ENCODE data around the gene ADPRHL1.
"Not testable (repeated sequence)": the region's sequence is repeated elsewhere in the genome, so short reads cannot be mapped to it uniquely, and the experiment has no call there.

DNA sequence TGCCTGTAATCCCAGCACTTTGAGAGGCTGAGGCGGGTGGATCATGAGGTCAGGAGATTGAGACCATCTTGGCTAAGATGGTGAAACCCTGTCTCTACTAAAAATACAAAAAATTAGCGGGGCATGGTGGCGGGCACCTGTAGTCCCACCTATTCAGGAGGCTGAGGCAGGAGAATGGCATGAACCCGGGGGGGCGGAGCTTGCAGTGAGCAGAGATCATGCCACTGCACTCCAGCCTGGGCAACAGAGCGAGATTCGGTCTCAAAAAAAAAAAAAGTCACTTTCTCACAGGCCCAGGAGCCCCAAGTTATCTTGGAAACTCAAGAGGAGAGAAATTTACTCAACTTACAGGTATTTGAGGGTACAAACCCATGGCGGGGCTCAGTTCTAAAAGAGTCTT is 63.7 kb downstream of the ADPRHL1 start:
- TF ChIP-seq, protein P1, sequence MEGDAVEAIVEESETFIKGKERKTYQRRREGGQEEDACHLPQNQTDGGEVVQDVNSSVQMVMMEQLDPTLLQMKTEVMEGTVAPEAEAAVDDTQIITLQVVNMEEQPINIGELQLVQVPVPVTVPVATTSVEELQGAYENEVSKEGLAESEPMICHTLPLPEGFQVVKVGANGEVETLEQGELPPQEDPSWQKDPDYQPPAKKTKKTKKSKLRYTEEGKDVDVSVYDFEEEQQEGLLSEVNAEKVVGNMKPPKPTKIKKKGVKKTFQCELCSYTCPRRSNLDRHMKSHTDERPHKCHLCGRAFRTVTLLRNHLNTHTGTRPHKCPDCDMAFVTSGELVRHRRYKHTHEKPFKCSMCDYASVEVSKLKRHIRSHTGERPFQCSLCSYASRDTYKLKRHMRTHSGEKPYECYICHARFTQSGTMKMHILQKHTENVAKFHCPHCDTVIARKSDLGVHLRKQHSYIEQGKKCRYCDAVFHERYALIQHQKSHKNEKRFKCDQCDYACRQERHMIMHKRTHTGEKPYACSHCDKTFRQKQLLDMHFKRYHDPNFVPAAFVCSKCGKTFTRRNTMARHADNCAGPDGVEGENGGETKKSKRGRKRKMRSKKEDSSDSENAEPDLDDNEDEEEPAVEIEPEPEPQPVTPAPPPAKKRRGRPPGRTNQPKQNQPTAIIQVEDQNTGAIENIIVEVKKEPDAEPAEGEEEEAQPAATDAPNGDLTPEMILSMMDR (IDR thresholded peaks at IDR 0.05): not testable (repeated sequence)
- not testable (repeated sequence) for TF ChIP-seq EZH2 (IDR thresholded peaks at IDR 0.05; ENCODE audit: borderline replicate concordance, insufficient read depth, low read depth, low read length, poor library complexity, severe bottlenecking)
